ENCODE data around the gene PACS1. TPM values are rescaled to one million over a fixed set of nuclear protein-coding genes. Genes with fewer than 3 reads are reported as not detected.
A peak's percentile ranks its signal among the peaks of the same experiment; 100 is the strongest.
"Not testable (repeated sequence)": the region's sequence is repeated elsewhere in the genome, so short reads cannot be mapped to it uniquely, and the experiment has no call there.

Gene PACS1
- total RNA-seq: 10 to 100 TPM; 37.9 to 40.6 (median 38.6) TPM

GRCh38 chr11:66069715-66070603 lies at the start of gene PACS1:
Gene PACS1, plus strand, starts transcription at chr11:66070272. Its CDS starts 215 bp downstream, at chr11:66070487.
- Histone ChIP-seq H3K27ac (peak within 1 kb of the TSS; percentile 88 to 98), H3K27me3 (no peaks in the 10 kb centered on the region), H3K4me3 (peak within 1 kb of the TSS; percentile 77 to 83 (median 81)), H3K4me1 (no peaks in the 10 kb centered on the region), H3K9me3 (no peaks in the 10 kb centered on the region), H3K36me3 (peaks cover 8% of the 10 kb centered on the region)
- peak; percentile 52 to 60 for DNase-seq (ENCODE audit: low spot score in 2 of 2)
- TF ChIP-seq POLR2AphosphoS5 (IDR thresholded peaks at IDR 0.05) (peak in 1 of 3 donors; percentile 69), POLR2A (IDR thresholded peaks at IDR 0.05) (no peak)
- TF ChIP-seq, protein P1, sequence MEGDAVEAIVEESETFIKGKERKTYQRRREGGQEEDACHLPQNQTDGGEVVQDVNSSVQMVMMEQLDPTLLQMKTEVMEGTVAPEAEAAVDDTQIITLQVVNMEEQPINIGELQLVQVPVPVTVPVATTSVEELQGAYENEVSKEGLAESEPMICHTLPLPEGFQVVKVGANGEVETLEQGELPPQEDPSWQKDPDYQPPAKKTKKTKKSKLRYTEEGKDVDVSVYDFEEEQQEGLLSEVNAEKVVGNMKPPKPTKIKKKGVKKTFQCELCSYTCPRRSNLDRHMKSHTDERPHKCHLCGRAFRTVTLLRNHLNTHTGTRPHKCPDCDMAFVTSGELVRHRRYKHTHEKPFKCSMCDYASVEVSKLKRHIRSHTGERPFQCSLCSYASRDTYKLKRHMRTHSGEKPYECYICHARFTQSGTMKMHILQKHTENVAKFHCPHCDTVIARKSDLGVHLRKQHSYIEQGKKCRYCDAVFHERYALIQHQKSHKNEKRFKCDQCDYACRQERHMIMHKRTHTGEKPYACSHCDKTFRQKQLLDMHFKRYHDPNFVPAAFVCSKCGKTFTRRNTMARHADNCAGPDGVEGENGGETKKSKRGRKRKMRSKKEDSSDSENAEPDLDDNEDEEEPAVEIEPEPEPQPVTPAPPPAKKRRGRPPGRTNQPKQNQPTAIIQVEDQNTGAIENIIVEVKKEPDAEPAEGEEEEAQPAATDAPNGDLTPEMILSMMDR (IDR thresholded peaks at IDR 0.05): peak in 1 of 3 donors; percentile 23
- intact Hi-C loops (cut with DNase I; ENCODE audit: low total_unique reads): no loop called here

DNA sequence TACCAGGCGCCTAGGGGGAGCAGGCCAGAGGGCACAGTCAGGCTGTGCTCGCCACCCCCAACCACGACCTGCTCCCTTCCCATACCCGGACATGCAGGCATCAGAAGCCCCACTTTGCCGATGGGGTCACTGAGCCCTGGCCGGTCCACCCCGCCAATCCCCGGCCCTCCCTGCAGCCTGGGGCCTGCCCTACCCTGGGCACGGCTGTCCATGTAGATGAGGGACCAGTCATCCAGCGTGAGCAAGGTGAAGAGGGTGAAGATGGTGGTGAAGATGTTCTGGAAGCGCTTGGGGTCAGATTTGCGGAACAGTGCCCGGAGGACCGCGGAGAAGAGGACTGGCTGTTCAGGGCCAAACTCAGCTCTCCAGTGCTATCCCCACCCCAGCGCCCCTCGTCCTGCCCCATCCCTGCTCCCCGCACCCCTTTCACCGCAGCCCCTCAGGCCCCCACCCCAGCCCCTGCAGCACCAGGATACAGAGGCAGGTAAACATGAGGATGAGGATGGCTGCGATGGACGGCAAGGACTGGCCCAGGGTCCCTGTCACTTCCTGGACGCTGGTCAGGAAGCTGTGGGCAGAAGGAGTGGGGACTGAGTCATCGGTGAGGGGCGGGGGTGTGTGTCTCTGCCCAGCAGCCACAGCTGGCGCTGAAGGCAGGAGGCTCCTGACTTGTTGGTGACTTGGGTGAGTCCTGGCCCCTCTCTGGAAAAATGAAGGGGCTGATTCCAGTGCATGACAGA lies 49.3 kb upstream of the PACS1 start:
- no peaks in the 10 kb centered on the region for H3K9me3 ChIP-seq
- peaks cover 0 to 7% of the 10 kb centered on the region in 2 donors for H3K27me3 ChIP-seq
- no peaks in the 10 kb centered on the region for H3K36me3 ChIP-seq
- no peaks in the 10 kb centered on the region for H3K4me1 ChIP-seq
- H3K4me3 ChIP-seq: no peak overlapping the region
- DNase-seq (ENCODE audit: low spot score in 2 of 2): no peak
- intact Hi-C loops (cut with DNase I; ENCODE audit: low total_unique reads): no loop called here
- H3K27ac ChIP-seq: no peak overlapping the region
- TF ChIP-seq POLR2A (IDR thresholded peaks at IDR 0.05) (no peak), POLR2AphosphoS5 (IDR thresholded peaks at IDR 0.05) (no peak)
- TF ChIP-seq, protein P1 (IDR thresholded peaks at IDR 0.05): no peak

DNA sequence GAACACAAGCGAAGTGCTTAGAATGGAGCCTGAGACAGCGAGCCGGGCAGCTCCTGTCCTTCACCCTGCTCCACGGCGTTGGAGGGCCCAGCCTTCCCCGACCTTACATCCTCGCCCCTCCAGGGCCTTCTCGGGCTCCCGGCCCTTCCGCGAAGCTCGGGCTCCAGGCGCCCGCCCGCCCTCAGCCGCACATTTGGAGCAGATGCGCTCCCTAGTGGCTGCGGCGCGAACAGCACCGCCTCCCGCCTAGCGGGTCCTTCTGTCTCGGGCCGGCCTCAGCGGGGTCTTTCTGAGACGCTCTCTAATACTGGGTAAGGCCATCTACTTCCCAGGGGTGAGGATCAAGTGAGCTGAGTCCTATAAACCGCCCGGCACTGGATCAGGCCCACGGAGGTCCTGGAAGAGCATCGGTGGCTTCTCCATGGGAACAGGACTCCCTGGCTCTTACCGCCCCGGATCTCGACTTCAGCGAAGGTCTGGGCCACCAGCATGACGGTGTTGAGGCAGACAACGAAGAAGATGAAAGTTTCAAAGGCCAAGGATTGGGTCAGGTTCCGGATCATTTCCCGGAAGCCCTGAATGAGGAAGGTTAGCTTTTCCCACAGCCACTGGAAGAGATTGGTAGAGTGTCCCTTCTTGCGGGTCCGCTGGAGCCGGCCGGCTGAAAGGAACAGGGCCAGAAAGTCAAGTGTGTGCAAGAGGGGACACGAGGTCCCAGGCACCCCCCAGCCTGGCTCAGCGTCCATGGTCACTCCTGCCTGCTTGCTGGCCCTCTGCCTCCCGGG lies 47.5 kb upstream of the PACS1 start:
- H3K36me3 ChIP-seq: no peaks in the 10 kb centered on the region
- H3K27me3 ChIP-seq: peaks cover 0 to 7% of the 10 kb centered on the region in 2 donors
- no peak overlapping the region for H3K27ac ChIP-seq
- no peaks in the 10 kb centered on the region for H3K9me3 ChIP-seq
- H3K4me1 ChIP-seq: no peaks in the 10 kb centered on the region
- TF ChIP-seq, protein P1 (IDR thresholded peaks at IDR 0.05): peak; percentile 87 to 94 (median 90)
- TF ChIP-seq POLR2AphosphoS5 (IDR thresholded peaks at IDR 0.05): no peak
- peak in 1 of 2 donors; percentile 70 for DNase-seq (ENCODE audit: low spot score in 2 of 2)
- peak overlapping the region in 2 of 3 donors; percentile 26 to 55 for H3K4me3 ChIP-seq
- intact Hi-C loops (cut with DNase I; ENCODE audit: low total_unique reads): no loop called here

- H3K27me3 ChIP-seq; H3K4me1 ChIP-seq; DNase-seq (ENCODE audit: low spot score in 2 of 2); H3K4me3 ChIP-seq; H3K36me3 ChIP-seq; H3K27ac ChIP-seq; intact Hi-C loops (cut with DNase I; ENCODE audit: low total_unique reads); H3K9me3 ChIP-seq: not testable (repeated sequence)
Observed at GRCh38 chr11:66023186-66023440, 47.0 kb upstream of the PACS1 start.

- DNase-seq (ENCODE audit: low spot score in 2 of 2): no peak
- Histone ChIP-seq H3K36me3 (no peaks in the 10 kb centered on the region), H3K27me3 (peaks cover 0 to 7% of the 10 kb centered on the region in 2 donors), H3K4me1 (no peaks in the 10 kb centered on the region), H3K4me3 (no peak within 1 kb of the TSS), H3K9me3 (no peaks in the 10 kb centered on the region), H3K27ac (no peak within 1 kb of the TSS)
- TF ChIP-seq POLR2A (IDR thresholded peaks at IDR 0.05): no peak
- TF ChIP-seq, protein P1 (IDR thresholded peaks at IDR 0.05): no peak
- no peak for TF ChIP-seq POLR2AphosphoS5 (IDR thresholded peaks at IDR 0.05)
- intact Hi-C loops (cut with DNase I; ENCODE audit: low total_unique reads): no loop called here
Observed at GRCh38 chr11:66026017-66026529, 44.0 kb upstream of the PACS1 start, which contains the start of gene CATSPER1. Gene CATSPER1, minus strand, starts transcription at chr11:66026479. Its CDS starts 100 bp downstream, at chr11:66026379.

All from breast epithelium (tissue), 4 donors.